ENCODE data around the gene GPR157.

Gene GPR157

DNA sequence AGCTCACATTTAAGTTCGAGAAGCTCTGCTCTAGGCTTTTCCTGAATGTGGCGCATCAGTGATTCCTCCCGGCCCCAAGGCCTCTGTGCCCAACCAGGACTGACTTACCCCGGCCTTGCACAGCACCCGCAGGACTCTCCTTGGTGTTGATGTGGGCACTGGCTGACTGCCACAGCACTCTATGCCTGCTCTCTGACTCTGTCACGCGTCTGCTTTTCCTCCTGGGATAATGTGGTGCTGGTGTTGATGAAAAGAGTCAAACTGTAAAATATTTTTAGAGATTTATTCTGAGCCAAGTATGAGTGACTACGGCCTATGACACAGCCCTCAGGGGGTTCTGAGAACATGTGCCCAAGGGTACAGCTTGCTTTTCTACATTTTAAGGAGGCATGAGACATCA, 44.0 kb downstream of the GPR157 start:
- no peak for DNase-seq

DNA sequence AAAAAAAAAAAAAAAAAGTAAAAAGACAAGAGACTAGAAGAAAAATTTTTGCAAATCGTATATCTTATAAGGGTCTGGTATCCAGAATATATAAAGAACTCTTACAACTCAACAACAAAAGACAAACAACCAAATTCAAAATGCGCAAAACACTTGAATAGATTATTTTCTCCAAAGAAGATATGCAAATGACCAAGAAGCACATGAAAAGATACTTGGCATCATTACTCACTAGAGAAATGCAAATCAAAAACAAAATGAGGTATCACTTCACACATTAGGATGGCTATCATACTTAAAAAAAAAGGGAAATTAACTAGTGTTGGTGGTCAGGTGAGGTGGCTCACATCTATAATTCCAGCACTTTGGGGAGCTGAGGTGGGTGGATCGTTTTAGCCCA, 47.4 kb downstream of the GPR157 start:
- DNase-seq (no peak), ATAC-seq (replicated peaks) (no peak)
- Mint-ChIP-seq H3K4me3 (no peak overlapping the region), H3K9me3 (no peaks in the 10 kb centered on the region), H3K36me3 (ENCODE audit: insufficient read depth) (no peaks in the 10 kb centered on the region), H3K27ac (no peak overlapping the region), H3K4me1 (ENCODE audit: low read depth in 2 of 2) (peaks cover 5 to 10% of the 10 kb centered on the region in 2 donors), H3K27me3 (peaks cover 33 to 43% of the 10 kb centered on the region in 2 donors)

More for the DNA sequence above, 44.0 kb downstream of the GPR157 start:
- H3K4me1 Mint-ChIP-seq (ENCODE audit: low read depth in 2 of 2), result no peaks in the 10 kb centered on the region
- H3K9me3 Mint-ChIP-seq, result no peaks in the 10 kb centered on the region
- no peak overlapping the region for H3K27ac Mint-ChIP-seq
- H3K4me3 Mint-ChIP-seq, result no peak overlapping the region
- H3K36me3 Mint-ChIP-seq (ENCODE audit: insufficient read depth), result no peaks in the 10 kb centered on the region
- ATAC-seq (replicated peaks), result no peak
- H3K27me3 Mint-ChIP-seq, result peaks cover 38 to 45% of the 10 kb centered on the region in 2 donors

DNA sequence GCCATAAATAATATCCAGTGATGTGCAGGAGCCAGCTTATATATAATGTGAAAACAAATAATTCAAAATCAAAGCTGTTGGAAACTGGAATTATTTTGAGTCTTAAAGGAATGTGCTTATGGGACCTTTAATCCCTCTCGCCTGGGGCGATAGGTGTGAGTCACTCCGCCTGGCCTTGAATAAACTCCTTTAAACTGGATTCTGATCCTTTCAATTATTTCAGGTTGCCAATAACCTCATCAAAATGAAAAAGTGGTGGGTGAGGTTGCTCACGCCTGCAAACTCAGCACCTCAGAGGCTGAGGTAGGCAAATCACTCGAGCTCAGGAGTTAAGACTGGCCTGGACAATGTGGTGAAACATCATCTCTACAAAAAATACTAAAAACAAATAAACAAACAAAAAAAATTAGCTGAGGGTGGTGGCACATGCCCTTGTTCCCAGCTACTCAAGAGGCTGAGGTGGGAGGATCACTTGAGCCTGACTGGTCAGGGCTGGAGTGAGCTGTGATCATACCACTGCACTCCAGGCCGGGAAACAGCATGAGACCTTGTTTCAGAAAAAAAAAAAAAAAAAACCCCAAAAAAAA, 48.1 kb downstream of the GPR157 start:
- Mint-ChIP-seq H3K4me1 (ENCODE audit: low read depth in 2 of 2) (peaks cover 5 to 10% of the 10 kb centered on the region in 2 donors), H3K9me3 (no peaks in the 10 kb centered on the region), H3K27ac (no peak overlapping the region), H3K27me3 (peaks cover 36 to 47% of the 10 kb centered on the region in 2 donors), H3K36me3 (ENCODE audit: insufficient read depth) (no peaks in the 10 kb centered on the region), H3K4me3 (no peak overlapping the region)
- no peak for DNase-seq
- no peak for ATAC-seq (replicated peaks)

DNA sequence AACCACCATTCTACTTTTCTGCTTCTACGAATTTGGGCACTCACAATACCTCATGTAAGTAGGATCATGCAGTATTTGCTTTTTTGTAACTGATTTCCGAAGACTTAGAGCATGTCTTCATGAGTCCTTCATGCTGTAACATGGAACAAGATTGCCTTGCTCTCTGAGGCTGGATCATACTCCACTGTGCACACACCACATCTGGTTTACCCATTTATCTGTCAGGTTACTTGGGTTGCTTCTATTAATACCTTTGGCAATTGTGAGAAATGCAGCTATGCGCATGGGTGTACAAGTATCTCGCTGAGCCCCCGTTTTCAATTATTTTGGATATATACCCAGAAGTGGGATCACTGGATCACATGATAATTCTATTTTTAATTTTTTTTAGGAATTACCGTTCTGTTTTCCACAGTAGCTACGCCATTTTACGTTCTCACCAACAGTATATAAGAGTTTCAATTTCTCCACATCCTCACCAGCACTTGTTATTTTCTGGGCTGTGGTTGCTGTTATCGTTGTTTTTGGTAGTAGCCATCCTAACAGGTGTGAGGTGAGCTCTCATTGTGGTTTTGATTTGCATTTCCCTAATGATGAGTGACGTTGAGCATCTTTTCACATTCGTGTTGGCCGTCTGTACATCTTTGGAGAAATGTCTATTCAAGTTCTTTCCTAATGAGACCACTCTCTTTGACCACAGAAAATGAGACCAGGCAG, 48.8 kb downstream of the GPR157 start:
- Mint-ChIP-seq H3K4me3 (no peak overlapping the region), H3K27me3 (peaks cover 29 to 41% of the 10 kb centered on the region in 2 donors), H3K27ac (no peak overlapping the region), H3K9me3 (no peaks in the 10 kb centered on the region), H3K4me1 (ENCODE audit: low read depth in 2 of 2) (peaks cover 7 to 11% of the 10 kb centered on the region in 2 donors), H3K36me3 (ENCODE audit: insufficient read depth) (no peaks in the 10 kb centered on the region)
- DNase-seq (no peak), ATAC-seq (replicated peaks) (no peak)

DNA sequence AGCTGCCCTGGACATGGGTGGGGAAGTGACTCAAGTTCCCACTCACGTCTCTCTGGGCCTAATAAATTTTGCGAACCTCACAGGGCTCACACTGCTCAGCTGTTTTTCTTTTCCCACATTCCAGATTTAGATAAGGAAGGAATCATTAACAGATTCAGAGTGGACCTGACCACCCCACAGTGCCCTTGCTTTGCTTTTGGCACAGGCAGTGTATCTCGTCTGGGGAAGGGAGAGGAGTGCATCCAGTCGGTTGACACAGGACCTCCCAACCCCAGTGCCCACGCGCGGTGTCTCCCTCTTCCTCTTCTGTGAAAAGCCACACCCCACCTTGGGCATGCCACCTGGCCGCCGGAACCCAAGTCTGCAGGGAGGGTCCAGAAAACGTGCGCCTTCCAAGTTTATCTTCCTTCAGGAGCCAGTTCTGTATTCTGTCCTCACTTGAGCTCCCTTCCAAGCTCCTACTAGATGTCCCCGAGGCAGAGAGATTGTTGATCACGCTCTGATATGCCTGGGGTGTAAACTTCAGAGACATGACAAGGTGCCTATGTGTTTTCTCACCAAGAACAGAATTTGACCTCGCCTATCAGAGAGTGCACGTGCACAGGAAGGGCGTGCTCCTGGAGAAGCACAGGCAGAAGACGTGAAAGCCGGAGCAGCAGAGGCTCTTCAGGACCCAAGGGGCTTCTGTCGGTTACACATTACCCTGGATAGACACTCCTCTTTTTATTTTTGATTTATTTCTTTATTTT, 50.0 kb downstream of the GPR157 start:
- Mint-ChIP-seq H3K4me3 (no peak overlapping the region), H3K27me3 (peaks cover 29 to 43% of the 10 kb centered on the region in 2 donors), H3K36me3 (ENCODE audit: insufficient read depth) (no peaks in the 10 kb centered on the region), H3K4me1 (ENCODE audit: low read depth in 2 of 2) (peaks cover 8 to 11% of the 10 kb centered on the region in 2 donors), H3K27ac (no peak overlapping the region), H3K9me3 (no peaks in the 10 kb centered on the region)
- ATAC-seq (replicated peaks) (no peak), DNase-seq (no peak)

DNA sequence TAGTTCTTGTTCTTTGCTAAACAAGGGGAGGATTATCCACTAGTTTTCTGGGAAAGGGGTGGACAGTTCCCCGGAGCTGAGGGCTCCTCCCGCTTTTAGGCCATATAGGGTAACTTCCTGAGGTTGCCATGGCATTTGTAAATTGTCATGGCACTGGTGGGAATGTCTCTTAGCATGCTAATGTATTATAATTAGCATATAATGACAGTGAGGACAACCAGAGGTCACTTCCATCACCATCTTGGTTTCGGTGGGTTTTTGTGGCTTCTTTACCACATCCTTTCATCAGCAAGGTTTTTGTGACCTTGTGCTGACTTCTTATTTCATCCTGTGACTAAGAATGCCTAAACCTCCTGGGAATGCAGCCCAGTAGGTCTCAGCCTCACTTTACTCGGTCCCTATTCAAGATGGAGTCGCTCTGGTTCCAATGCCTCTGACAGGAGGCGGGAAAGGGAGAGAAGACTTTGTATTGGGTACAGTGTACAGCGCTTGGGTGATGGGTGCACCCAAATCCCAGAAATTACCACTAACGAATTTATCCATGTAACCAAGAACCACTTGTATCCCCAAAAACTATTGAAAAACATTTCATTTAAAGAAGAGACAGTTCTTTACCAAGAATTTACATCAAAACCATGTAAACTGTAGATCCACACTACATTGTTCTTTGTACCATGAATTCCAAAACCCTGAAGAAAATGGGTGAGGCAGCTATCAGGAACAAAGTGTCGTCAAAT, 50.7 kb downstream of the GPR157 start:
- Mint-ChIP-seq H3K27me3 (peaks cover 33 to 50% of the 10 kb centered on the region in 2 donors), H3K9me3 (no peaks in the 10 kb centered on the region), H3K4me1 (ENCODE audit: low read depth in 2 of 2) (peaks cover 8 to 11% of the 10 kb centered on the region in 2 donors), H3K27ac (no peak overlapping the region), H3K36me3 (ENCODE audit: insufficient read depth) (no peaks in the 10 kb centered on the region), H3K4me3 (no peak overlapping the region)
- DNase-seq, result no peak
- no peak for ATAC-seq (replicated peaks)

DNA sequence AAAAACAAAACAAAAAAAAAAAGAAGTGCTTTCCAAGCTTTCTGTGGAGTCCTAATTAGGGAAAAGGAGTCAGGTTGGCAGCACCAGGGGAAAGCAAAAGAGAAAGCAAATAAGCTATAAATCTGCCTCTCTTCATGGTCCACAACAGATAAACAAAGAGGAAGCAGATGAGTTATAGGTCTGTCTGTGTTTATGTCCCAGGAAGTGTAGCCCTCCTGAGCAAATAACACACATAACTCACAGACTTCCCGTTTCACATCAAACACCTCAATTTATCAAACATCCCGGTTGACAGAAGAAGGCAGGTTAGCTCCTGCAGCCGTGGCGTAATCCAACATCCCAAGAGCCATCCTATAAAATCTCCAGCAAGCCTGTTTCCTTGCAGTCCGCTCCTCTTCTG, 53.9 kb downstream of the GPR157 start:
- no peak for DNase-seq
- Mint-ChIP-seq H3K4me3 (no peak overlapping the region), H3K36me3 (ENCODE audit: insufficient read depth) (no peaks in the 10 kb centered on the region)

DNA sequence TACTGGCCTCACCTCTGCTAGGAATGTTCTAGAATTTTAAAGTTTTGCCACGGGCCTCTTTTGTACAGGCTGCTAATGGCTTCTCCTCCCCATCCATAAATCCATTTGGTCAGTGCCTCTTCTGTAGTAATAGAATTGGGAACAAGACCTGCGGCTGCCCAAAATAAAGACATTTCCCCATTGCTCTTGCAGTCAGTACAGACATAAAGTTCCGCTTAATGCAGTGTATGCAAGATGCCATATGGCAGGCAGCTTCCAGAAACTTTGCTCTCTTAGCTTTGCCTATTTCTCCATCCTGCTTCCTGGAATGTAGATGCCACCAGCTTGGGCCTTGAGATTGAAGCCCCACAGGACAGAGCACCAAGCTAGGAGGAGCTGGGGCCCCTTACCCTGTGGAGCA, 55.8 kb downstream of the GPR157 start:
- H3K27ac Mint-ChIP-seq, result no peak overlapping the region
- H3K9me3 Mint-ChIP-seq, result no peaks in the 10 kb centered on the region
- DNase-seq (no peak), ATAC-seq (replicated peaks) (no peak)
- H3K4me1 Mint-ChIP-seq (ENCODE audit: low read depth in 2 of 2), result peaks cover 3 to 11% of the 10 kb centered on the region in 2 donors
- H3K36me3 Mint-ChIP-seq (ENCODE audit: insufficient read depth), result no peaks in the 10 kb centered on the region
- no peak overlapping the region for H3K4me3 Mint-ChIP-seq
- peaks cover 38 to 56% of the 10 kb centered on the region in 2 donors for H3K27me3 Mint-ChIP-seq

More for the DNA sequence above, 53.9 kb downstream of the GPR157 start:
- Mint-ChIP-seq H3K4me1 (ENCODE audit: low read depth in 2 of 2) (peaks cover 8 to 11% of the 10 kb centered on the region in 2 donors), H3K27me3 (peaks cover 51 to 60% of the 10 kb centered on the region in 2 donors), H3K27ac (no peak overlapping the region), H3K9me3 (no peaks in the 10 kb centered on the region)
- ATAC-seq (replicated peaks), result no peak

DNA sequence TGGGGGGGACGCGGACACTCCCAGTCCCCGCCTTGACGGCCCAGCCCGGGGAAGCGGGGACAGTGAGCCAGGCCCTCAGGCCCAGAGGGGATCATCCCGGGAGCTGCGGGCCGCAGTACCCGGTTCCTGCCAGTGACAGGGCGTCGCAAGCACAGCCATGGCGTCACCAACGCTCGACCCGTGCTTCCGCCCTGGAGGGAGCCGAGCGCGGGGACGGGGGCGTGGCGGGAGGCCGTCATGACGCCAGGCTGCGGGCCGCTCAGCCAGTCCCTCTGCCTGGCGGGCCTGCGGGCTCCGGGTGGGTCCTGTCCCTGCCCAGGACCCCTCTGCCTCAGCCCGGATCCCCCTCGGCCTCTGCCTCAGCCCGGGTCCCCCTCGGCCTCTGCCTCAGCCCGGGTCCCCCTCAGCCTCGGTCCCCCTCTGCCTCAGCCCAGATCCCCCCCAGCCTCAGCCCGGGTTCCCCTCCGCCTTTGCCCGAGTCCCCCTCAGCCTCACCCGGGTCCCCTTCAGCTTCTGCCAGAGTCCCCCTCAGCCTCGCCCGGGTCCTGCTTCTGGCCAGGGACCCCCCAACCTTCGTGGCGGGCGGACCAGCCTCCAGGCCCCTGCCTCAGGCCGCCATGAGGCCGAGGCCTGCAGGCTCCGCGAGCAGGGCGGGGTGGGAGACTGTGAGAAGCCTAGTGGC, 57.2 kb downstream of the GPR157 start:
- Mint-ChIP-seq H3K4me1 (ENCODE audit: low read depth in 2 of 2) (peaks cover 3 to 8% of the 10 kb centered on the region in 2 donors), H3K27ac (no peak overlapping the region), H3K4me3 (no peak overlapping the region), H3K9me3 (no peaks in the 10 kb centered on the region), H3K36me3 (ENCODE audit: insufficient read depth) (no peaks in the 10 kb centered on the region), H3K27me3 (peaks cover 35 to 66% of the 10 kb centered on the region in 2 donors)
- ATAC-seq (replicated peaks) (no peak), DNase-seq (no peak)

DNA sequence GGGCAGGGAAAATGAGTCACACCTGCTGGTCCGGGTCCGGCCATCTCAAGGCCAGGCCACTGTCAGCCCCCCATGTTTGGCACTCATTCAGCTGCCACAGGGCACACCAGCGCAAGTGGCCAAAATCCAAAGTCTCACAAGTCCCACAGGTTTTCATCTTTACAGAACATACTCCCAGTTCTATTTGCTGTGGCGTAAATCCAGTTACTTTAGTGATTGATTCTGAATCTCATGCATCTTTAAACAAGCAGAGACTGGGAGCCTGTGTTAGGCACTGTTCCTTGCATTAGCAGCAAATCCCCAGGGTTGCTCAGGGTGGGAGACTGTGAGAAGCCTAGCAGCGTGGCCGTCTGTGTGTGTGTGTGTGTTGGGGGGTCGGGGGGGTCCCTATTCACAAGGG, 58.4 kb downstream of the GPR157 start:
- no peak for ATAC-seq (replicated peaks)
- Mint-ChIP-seq H3K4me1 (ENCODE audit: low read depth in 2 of 2) (peaks cover 3 to 8% of the 10 kb centered on the region in 2 donors), H3K4me3 (no peak overlapping the region), H3K27me3 (peaks cover 29 to 62% of the 10 kb centered on the region in 2 donors), H3K36me3 (ENCODE audit: insufficient read depth) (no peaks in the 10 kb centered on the region), H3K27ac (no peak overlapping the region), H3K9me3 (no peaks in the 10 kb centered on the region)
- no peak for DNase-seq

DNA sequence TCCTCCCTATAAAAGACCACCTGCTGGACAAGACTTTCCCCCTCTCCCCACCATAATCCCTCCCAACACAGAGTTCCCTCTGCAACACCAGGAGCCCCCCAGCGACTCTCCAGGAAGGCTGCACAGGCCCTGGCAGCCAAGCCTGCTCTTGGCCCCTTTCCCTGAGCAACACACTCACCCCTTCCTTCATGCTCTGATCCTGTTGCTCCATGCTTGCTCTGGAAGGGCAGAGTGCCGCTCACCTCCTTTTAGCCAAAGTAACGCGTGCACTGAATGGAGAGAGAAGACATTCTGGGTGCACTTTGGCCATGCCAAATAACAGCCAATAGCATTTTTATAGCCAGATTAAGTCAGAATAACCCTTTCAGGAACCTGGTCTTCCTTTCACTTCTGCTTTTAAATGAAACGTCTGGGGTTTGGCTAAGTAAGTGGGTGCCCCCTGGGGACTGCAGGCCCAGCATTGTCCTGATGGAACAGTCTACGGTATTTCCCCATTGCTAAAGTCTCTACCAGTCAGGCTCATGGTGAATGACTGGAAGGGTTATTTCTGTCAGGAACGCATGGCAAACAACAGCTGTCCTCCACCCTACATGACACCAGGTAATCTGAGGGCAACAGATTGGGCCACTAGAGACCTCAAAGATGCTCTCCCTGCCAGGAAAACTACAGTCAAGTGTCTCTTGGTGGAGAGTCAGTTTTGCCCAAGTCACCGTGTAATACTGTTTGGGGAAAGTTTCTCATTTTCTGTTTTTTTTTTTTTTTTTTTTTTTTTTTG, 59.4 kb downstream of the GPR157 start, which contains the start of gene SLC2A5:
SLC2A5 (minus strand) TSS at position 310 of the 775 bp plus-strand sequence; CDS start at position 211, 99 bp downstream.
- no peaks in the 10 kb centered on the region for H3K36me3 Mint-ChIP-seq (ENCODE audit: insufficient read depth)
- H3K27ac Mint-ChIP-seq, result peak within 1 kb of the TSS in 1 of 2 donors; percentile 66
- peak within 1 kb of the TSS in 1 of 2 donors; percentile 38 for H3K4me3 Mint-ChIP-seq
- no peaks in the 10 kb centered on the region for H3K9me3 Mint-ChIP-seq
- peaks cover 30 to 64% of the 10 kb centered on the region in 2 donors for H3K27me3 Mint-ChIP-seq
- no peak for DNase-seq
- peak; percentile 42 for ATAC-seq (replicated peaks)
- H3K4me1 Mint-ChIP-seq (ENCODE audit: low read depth in 2 of 2), result peaks cover 0 to 7% of the 10 kb centered on the region in 2 donors

DNA sequence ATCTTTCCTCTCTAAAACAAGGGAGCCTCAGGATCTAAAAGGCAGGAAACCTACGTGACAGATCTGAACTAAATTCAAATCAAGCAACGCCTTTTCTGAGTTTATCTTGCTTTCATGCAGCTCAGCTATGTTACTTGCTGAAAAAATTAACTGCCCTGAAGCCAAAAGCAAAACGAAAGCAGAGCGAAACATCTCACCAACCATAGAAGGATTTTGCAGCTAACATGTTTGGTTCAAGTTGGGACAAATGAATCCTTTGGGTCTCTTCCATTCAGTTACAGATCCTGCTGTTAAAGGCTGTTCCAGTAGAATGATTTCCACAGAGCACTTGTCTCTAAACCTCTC, 59.9 kb downstream of the GPR157 start:
- Mint-ChIP-seq H3K27ac (peak overlapping the region in 1 of 2 donors; percentile 66), H3K9me3 (no peaks in the 10 kb centered on the region), H3K4me3 (no peak overlapping the region), H3K27me3 (peaks cover 35 to 59% of the 10 kb centered on the region in 2 donors), H3K36me3 (ENCODE audit: insufficient read depth) (no peaks in the 10 kb centered on the region), H3K4me1 (ENCODE audit: low read depth in 2 of 2) (peaks cover 0 to 7% of the 10 kb centered on the region in 2 donors)
- DNase-seq, result no peak
- no peak for ATAC-seq (replicated peaks)
